ENCODE results near the gene GFRA4. TPM values are rescaled to one million over a fixed set of nuclear protein-coding genes. Genes with fewer than 3 reads are reported as not detected.

Gene GFRA4
- total RNA-seq, 1 donor: not detected

GRCh38 chr20:3640259-3640658 lies 22.9 kb downstream of the GFRA4 start:
- Histone ChIP-seq H3K27ac (ENCODE audit: low read depth, low read length) (no peak overlapping the region), H3K36me3 (ENCODE audit: insufficient read depth, low read length) (peaks cover 3% of the 10 kb centered on the region), H3K4me2 (ENCODE audit: insufficient read depth, low read length) (no peak overlapping the region), H3K4me3 (ENCODE audit: insufficient read depth, low read length) (no peak overlapping the region), H3K9me3 (ENCODE audit: low read depth, low read length) (no peaks in the 10 kb centered on the region), H3K79me2 (ENCODE audit: insufficient read depth, low read length) (no peaks in the 10 kb centered on the region), H4K20me1 (ENCODE audit: insufficient read depth, low read length) (no peaks in the 10 kb centered on the region), H2AFZ (ENCODE audit: low read length) (no peak overlapping the region), H3K4me1 (ENCODE audit: insufficient read depth, low read length) (no peaks in the 10 kb centered on the region), H3K27me3 (ENCODE audit: insufficient read depth, low read length) (no peaks in the 10 kb centered on the region)
- TF ChIP-seq CTCF (IDR thresholded peaks at IDR 0.05; ENCODE audit: extremely low read depth, low read depth, low read length): no peak
- DNase-seq (ENCODE audit: insufficient read length, low spot score, missing footprints): no peak

- Histone ChIP-seq H4K20me1 (ENCODE audit: insufficient read depth, low read length) (no peaks in the 10 kb centered on the region), H3K9me3 (ENCODE audit: low read depth, low read length) (no peaks in the 10 kb centered on the region), H3K27ac (ENCODE audit: low read depth, low read length) (no peak overlapping the region), H3K4me3 (ENCODE audit: insufficient read depth, low read length) (no peak overlapping the region), H3K4me2 (ENCODE audit: insufficient read depth, low read length) (no peak overlapping the region), H3K4me1 (ENCODE audit: insufficient read depth, low read length) (no peaks in the 10 kb centered on the region), H3K79me2 (ENCODE audit: insufficient read depth, low read length) (no peaks in the 10 kb centered on the region), H3K27me3 (ENCODE audit: insufficient read depth, low read length) (no peaks in the 10 kb centered on the region), H2AFZ (ENCODE audit: low read length) (no peak overlapping the region), H3K36me3 (ENCODE audit: insufficient read depth, low read length) (peaks cover 3% of the 10 kb centered on the region)
- DNase-seq (ENCODE audit: insufficient read length, low spot score, missing footprints): peak; percentile 58
- no peak for TF ChIP-seq CTCF (IDR thresholded peaks at IDR 0.05; ENCODE audit: extremely low read depth, low read depth, low read length)
Observed at GRCh38 chr20:3635346-3635745, 27.9 kb downstream of the GFRA4 start.

GRCh38 chr20:3633913-3634478 lies 29.2 kb downstream of the GFRA4 start:
- Histone ChIP-seq H3K4me3 (ENCODE audit: insufficient read depth, low read length) (no peak overlapping the region), H3K4me1 (ENCODE audit: insufficient read depth, low read length) (no peaks in the 10 kb centered on the region), H3K9me3 (ENCODE audit: low read depth, low read length) (no peaks in the 10 kb centered on the region), H4K20me1 (ENCODE audit: insufficient read depth, low read length) (no peaks in the 10 kb centered on the region), H3K4me2 (ENCODE audit: insufficient read depth, low read length) (no peak overlapping the region), H2AFZ (ENCODE audit: low read length) (no peak overlapping the region), H3K27ac (ENCODE audit: low read depth, low read length) (no peak overlapping the region), H3K27me3 (ENCODE audit: insufficient read depth, low read length) (no peaks in the 10 kb centered on the region), H3K36me3 (ENCODE audit: insufficient read depth, low read length) (peaks cover 4% of the 10 kb centered on the region), H3K79me2 (ENCODE audit: insufficient read depth, low read length) (no peaks in the 10 kb centered on the region)
- no peak for DNase-seq (ENCODE audit: insufficient read length, low spot score, missing footprints)
- no peak for TF ChIP-seq CTCF (IDR thresholded peaks at IDR 0.05; ENCODE audit: extremely low read depth, low read depth, low read length)

- Histone ChIP-seq H3K4me1 (ENCODE audit: insufficient read depth, low read length) (no peaks in the 10 kb centered on the region), H3K27me3 (ENCODE audit: insufficient read depth, low read length) (no peaks in the 10 kb centered on the region), H4K20me1 (ENCODE audit: insufficient read depth, low read length) (no peaks in the 10 kb centered on the region), H3K4me2 (ENCODE audit: insufficient read depth, low read length) (no peak overlapping the region), H3K27ac (ENCODE audit: low read depth, low read length) (no peak overlapping the region), H3K36me3 (ENCODE audit: insufficient read depth, low read length) (peaks cover 4% of the 10 kb centered on the region), H3K9me3 (ENCODE audit: low read depth, low read length) (no peaks in the 10 kb centered on the region), H3K4me3 (ENCODE audit: insufficient read depth, low read length) (no peak overlapping the region), H3K79me2 (ENCODE audit: insufficient read depth, low read length) (no peaks in the 10 kb centered on the region), H2AFZ (ENCODE audit: low read length) (no peak overlapping the region)
- DNase-seq (ENCODE audit: insufficient read length, low spot score, missing footprints): no peak
- peak; percentile 8 for TF ChIP-seq CTCF (IDR thresholded peaks at IDR 0.05; ENCODE audit: extremely low read depth, low read depth, low read length)
Observed at GRCh38 chr20:3632311-3633004, 30.7 kb downstream of the GFRA4 start.
